DMS 273 treated with DMSO at 0.1 percent for 48 hours (cell line): ENCODE data around the gene PITPNM1.
"Not testable (repeated sequence)": the region's sequence is repeated elsewhere in the genome, so short reads cannot be mapped to it uniquely, and the experiment has no call there.

Source experiments
- DNase-seq: peaks from one replicate; lab custom pipeline; 2025; lab: John Stamatoyannopoulos, UW

Gene PITPNM1

GRCh38 chr11:67466367-67466766 lies 38.8 kb downstream of the PITPNM1 start:
- no peak for DNase-seq

- DNase-seq, result not testable (repeated sequence)
Measured at GRCh38 chr11:67465530-67465929, 39.6 kb downstream of the PITPNM1 start.

- DNase-seq, result no peak
Measured at GRCh38 chr11:67465189-67465510, 40.0 kb downstream of the PITPNM1 start.

GRCh38 chr11:67464411-67465188 lies 40.6 kb downstream of the PITPNM1 start:
- DNase-seq, result no peak

- DNase-seq, result no peak
Measured at GRCh38 chr11:67463680-67464410, 41.3 kb downstream of the PITPNM1 start.

DNA sequence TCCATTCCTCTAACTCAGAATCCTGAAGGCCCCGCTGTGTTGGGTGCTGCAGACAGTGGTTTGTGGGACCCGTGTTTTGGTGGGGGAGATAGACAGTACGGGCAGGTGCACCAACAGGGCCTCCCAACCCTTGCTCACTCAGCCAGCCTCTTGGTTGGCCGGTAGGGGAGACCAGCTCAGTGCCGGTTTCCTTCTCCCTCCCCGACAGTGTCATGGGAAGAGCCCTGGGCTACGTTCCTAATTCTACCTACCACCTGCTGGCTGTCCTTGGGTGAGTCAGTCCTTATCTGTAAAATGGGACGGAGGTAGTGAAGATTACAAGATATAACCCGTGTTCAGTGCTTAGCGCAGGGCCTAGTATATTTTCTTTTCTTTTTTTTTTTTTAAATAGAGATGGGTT lies 42.0 kb downstream of the PITPNM1 start:
- DNase-seq, result no peak

DNA sequence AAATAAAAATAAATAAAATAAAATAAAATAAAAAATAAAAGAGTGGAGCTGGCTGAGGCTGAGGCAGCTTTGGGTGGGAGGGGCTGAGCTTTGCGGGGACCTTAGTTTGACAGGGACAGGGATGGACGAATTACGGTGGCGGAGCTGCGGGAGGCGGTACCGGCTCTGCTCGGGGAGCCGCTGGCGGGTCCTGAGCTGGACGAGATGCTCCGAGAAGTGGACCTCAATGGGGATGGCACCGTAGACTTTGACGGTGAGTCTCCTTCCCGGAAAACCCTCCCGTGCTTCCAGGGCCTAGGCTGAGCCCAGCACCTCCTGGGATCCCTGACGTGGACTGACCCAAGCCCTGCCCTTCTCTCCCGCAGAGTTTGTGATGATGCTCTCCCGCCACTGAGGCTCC lies 46.9 kb downstream of the PITPNM1 start:
- DNase-seq, result no peak

DNA sequence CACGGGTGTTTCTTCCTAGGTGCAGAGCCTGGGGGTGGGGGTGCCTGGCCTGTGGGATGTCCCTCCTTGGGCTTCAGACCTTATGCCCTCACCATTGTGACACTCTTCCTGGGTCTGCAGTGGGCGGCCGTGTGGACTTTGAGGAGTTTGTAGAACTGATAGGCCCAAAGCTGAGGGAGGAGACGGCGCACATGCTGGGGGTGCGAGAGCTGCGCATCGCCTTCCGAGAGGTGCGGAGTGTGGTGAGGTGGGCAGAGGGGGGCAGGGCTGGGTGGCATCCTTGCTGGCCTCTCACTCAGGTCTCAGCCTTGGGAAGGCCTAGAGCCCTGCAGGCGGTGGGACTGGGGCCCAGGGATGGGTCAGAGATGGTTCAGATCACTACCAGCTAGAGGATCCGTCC lies 47.7 kb downstream of the PITPNM1 start:
- no peak for DNase-seq

GRCh38 chr11:67456068-67456705 lies 49.0 kb downstream of the PITPNM1 start:
- DNase-seq, result no peak

DNA sequence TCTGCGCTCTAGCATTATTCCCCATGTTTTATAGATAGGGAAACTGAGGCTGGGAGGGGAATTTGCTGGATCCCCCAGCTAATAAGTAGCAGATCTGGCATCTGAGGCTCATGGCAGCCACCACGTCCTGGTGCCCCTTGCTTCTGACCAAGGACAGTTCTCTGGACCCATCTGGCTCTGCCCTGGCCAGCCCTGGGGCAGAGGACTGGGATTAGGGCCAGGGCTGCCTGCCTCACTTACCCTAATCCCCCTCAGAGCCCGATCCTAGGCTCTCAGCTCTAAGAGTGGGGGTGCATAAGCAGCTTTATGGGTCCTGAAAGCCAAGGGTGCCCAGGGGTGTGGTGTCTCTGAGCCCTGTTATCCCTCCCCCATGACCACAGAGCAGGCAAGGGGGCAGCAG lies 50.1 kb downstream of the PITPNM1 start, which contains the start of gene CABP4:
TSS of gene CABP4 (plus strand) at position 301 of the 400 bp plus-strand sequence. CDS start at position 371, 70 bp downstream.
- DNase-seq, result no peak

GRCh38 chr11:67453816-67454732 lies 51.1 kb downstream of the PITPNM1 start:
- no peak for DNase-seq

DNA sequence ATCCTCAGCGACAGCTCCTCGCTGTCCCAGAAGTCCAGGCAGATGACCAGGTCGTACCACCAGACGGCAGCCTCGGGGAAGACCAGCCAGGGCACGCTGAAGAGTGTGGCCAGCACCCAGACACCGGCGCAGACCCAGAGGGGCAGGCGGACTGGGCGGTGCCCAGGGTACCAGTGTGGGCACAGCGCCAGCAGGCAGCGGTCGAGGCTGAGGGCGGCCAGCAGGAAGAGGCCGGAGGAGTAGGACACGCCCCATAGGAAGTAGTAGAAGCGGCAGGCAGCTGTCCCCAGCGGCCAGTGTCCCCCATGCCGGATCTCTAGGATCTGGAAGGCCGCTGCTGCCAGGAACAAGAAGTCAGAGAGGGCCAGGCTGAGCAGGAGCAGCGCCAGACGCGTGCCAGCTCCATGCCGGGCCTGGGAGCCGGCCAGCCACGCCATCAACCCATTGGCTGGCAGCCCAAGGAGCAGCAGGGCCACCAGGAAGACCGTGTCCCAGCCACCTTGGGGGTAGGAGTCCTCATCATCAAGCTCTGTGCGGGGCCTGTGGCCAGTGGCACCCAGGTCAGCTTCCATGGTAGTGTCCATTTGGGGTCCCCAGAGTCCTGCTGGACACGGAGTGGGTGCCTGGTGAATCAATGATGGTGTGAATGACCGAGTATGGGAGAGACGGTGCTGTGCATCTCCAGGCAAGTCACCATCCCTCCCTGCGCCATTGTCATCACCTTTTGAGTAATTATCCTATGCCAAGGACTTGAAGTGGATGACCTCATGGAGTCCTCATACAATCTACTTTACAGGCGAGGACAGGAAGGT lies 52.8 kb downstream of the PITPNM1 start, which contains the start of gene GPR152:
TSS of gene GPR152 (minus strand) at position 589 of the 812 bp plus-strand sequence. CDS start at position 584, 5 bp downstream.
- DNase-seq, result no peak

DNA sequence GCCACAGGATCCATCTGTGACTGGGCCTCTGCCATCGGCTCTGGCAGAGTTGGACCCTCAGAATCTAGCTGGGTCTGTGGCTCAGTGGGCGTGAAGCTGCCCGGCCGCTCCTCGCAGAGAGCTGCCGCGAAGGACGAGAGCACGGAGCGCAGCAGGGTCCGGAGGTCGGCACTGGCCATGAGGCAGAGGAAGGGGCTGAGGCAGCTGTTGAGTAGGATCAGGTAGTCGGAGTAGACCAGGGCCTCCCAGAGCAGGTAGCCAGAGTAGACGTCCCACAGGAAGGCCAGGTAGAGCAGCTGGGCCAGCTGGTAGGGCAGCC lies 53.5 kb downstream of the PITPNM1 start:
- no peak for DNase-seq

DNA sequence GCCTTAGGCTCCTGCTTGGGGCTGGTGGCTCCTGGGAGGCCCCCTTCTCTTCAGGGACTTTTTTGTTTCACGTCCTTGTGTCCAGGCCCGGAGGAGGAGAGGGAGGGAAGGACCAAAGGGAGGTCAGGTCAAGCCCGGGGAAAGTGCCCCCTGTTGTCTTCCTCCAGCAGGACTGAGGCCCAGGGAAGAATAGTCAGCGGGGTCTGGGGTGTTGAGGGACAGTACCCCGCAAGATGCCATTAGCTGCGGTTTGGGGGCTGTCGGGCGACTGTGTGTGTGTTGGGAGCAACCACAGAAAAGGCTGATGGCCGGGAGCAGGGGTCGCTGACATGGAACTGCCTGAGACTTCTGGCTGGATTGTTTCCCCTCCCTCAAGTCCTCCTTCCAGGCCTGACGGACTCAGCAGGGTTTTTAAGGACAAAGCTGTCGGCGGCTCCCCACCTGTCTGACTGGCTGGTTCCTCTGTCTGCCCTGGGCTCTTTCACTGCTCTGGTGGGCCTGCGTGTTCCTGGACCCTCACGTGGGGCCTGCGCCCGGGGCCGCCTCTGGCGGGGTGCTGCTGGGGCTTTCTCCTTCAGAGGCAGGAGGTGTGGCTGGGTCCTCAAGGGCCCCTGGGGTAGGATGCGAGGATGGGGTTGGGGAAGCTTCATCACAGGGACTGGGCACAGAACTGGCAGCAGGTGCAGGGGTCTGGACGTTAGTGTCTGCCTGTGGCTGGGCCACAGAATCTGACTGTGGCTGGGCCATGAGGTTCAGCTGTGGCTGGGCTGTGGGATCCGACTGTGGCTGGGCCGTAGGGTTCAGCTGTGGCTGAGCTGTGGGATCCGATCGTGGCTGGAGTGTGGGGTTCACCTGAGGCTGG lies 54.1 kb downstream of the PITPNM1 start:
- DNase-seq, result no peak

- DNase-seq, result no peak
Measured at GRCh38 chr11:67449116-67449844, 55.9 kb downstream of the PITPNM1 start.

DNA sequence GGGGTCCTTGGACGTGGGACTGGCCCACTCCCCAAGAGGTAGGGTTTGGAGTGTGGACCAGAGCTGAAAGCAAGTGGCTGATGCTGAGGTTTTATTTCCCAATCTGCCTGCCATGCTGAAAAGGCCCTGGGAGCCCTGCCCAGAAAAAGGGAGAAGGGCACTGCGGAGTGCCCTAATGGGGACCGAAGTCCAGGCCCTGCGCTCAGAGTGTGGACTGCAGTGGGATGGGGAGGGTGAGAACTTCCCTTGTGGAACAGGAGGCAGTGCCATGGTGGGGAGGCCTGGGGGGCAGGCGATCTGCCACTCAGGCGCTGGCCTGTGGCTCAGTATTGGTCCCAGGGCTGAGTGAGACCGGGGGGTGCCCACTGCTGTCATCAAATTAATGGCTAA lies 56.9 kb downstream of the PITPNM1 start:
- DNase-seq, result no peak

GRCh38 chr11:67445515-67445914 lies 59.6 kb downstream of the PITPNM1 start:
- DNase-seq, result no peak

- DNase-seq, result no peak
Measured at GRCh38 chr11:67442504-67443404, 62.4 kb downstream of the PITPNM1 start.
